Stomach (tissue), 9 donors: ENCODE data around the gene ITGA6. TPM values are rescaled to one million over a fixed set of nuclear protein-coding genes. Genes with fewer than 3 reads are reported as not detected.

Experiments
- DNase-seq, 2 donors: peaks; one replicate each; pipeline versions ENCODE4 v3.0.0 to v3.0.0-alpha.2; 2013 to 2019
- H3K27ac ChIP-seq, 5 donors: fragments of 200-600 bp in 4 of 5; sonication (generic) in 4 of 5; one replicate each; pipeline ENCODE4 v1.5.1; 2013 to 2019; ENCODE audit warnings: mild to moderate bottlenecking in 1 of 5, moderate library complexity in 1 of 5
- H3K27me3 ChIP-seq, 3 donors: fragments of 200-600 bp; sonication (generic); one replicate each; pipeline ENCODE4 v1.5.1; 2017 to 2019; ENCODE audit warnings: mixed run types in 1 of 3
- H3K36me3 ChIP-seq, 4 donors: fragments of 200-600 bp; sonication (generic); 1 replicate in 3 of 4; 2 replicates in 1 of 4; pipeline ENCODE4 v1.5.1; 2016 to 2019
- H3K4me1 ChIP-seq, 4 donors: fragments of 200-600 bp; sonication (generic); one replicate each; pipeline ENCODE4 v1.5.1; 2016 to 2019
- H3K4me3 ChIP-seq, 4 donors: fragments of 200-600 bp; sonication (generic) in 3 of 4; one replicate each; pipeline ENCODE4 v1.5.1; 2016 to 2019; ENCODE audit warnings: mild to moderate bottlenecking in 1 of 4
- H3K9me3 ChIP-seq, 4 donors: fragments of 200-600 bp; sonication (generic); one replicate each; pipeline ENCODE4 v1.5.1; 2016 to 2019
- EP300 ChIP-seq: sonication (generic); formaldehyde crosslinking; IDR thresholded peaks from one replicate; pipeline ENCODE4 v1.6.1; 2017; ENCODE audit warnings: antibody characterized with exemption
- POLR2A ChIP-seq, 4 donors: fragments of 450-650 bp; IDR thresholded peaks; one replicate each; pipeline ENCODE4 v1.6.1; 2016; ENCODE audit warnings: antibody characterized with exemption in 4 of 4, control low read depth in 2 of 4, mild to moderate bottlenecking in 1 of 4, moderate library complexity in 1 of 4
- POLR2AphosphoS5 ChIP-seq, 3 donors: sonication (generic); formaldehyde crosslinking; IDR thresholded peaks; one replicate each; pipeline ENCODE4 v1.6.1; 2016; ENCODE audit warnings: antibody characterized with exemption in 3 of 3
- WGBS, 5 donors: extraction: QIAGEN DNeasy Blood & Tissue Kit in 3 of 5; methylation state at CpG; one replicate each; pipeline versions ENCODE4 v1.1.5 to v1.1.7; 2013 to 2018; 5-methylcytosine and 5-hydroxymethylcytosine counted together
- intact Hi-C: fragments of 100-400 bp; cut with DNase I; formaldehyde crosslinking; loops from one replicate; pipeline ENCODE4 v1.15.1; 2023; ENCODE audit warnings: low total_unique reads
- polyA plus RNA-seq, 3 donors: library from polyadenylated mRNA; stranded (reverse); fragments of 200-250 nt; gene quantifications; one replicate each; pipeline ENCODE4 v1.2.3, GENCODE V29; 2013
- total RNA-seq, 5 donors: library from RNA; depleted of rRNA; stranded (reverse); fragments of >200 nt; gene quantifications; one replicate each; pipeline versions ENCODE4 v1.1.0 to v1.2.3, GENCODE V29; 2014 to 2016
- TF ChIP-seq, protein P1 (sequence below), 7 experiments: fragments of 450-650 bp in 4 of 7; fragments of 200-600 bp in 3 of 7; sonication (generic) in 3 of 7; IDR thresholded peaks; one replicate each; pipeline ENCODE4 v1.5.1; 2016 to 2019; ENCODE audit warnings: antibody characterized with exemption in 7 of 7, control low read depth in 2 of 7, mild to moderate bottlenecking in 1 of 7
- donor health status: healthy with polysubstance abuse.
- donor health status: Bipolar disorder and iron deficiency.
- donor health status: healthy.

The ITGA6 gene
- total and polyA plus RNA-seq, 8 donors, result 10.7 to 391 (median 55.4) TPM

GRCh38 chr2:172397148-172397834, 30.1 kb upstream of the ITGA6 start:
- TF ChIP-seq, protein P1, sequence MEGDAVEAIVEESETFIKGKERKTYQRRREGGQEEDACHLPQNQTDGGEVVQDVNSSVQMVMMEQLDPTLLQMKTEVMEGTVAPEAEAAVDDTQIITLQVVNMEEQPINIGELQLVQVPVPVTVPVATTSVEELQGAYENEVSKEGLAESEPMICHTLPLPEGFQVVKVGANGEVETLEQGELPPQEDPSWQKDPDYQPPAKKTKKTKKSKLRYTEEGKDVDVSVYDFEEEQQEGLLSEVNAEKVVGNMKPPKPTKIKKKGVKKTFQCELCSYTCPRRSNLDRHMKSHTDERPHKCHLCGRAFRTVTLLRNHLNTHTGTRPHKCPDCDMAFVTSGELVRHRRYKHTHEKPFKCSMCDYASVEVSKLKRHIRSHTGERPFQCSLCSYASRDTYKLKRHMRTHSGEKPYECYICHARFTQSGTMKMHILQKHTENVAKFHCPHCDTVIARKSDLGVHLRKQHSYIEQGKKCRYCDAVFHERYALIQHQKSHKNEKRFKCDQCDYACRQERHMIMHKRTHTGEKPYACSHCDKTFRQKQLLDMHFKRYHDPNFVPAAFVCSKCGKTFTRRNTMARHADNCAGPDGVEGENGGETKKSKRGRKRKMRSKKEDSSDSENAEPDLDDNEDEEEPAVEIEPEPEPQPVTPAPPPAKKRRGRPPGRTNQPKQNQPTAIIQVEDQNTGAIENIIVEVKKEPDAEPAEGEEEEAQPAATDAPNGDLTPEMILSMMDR (IDR thresholded peaks at IDR 0.05), result no peak
- TF ChIP-seq POLR2AphosphoS5 (IDR thresholded peaks at IDR 0.05), result no peak
- TF ChIP-seq POLR2A (IDR thresholded peaks at IDR 0.05), result no peak
- no peaks in the 10 kb centered on the region for H3K27me3 ChIP-seq
- no peak overlapping the region for H3K4me3 ChIP-seq
- H3K36me3 ChIP-seq, result no peaks in the 10 kb centered on the region
- H3K4me1 ChIP-seq, result peaks cover 0 to 8% (median 2%) of the 10 kb centered on the region in 4 donors
- no peaks in the 10 kb centered on the region for H3K9me3 ChIP-seq
- H3K27ac ChIP-seq, result peak overlapping the region in 1 of 5 donors; percentile 26
- no peak for DNase-seq
- 63 to 97% (median 72%) methylated on average over 4 to 6 of the region's 6 CpGs for WGBS, 5 donors
- intact Hi-C loops, result no loop called here

GRCh38 chr2:172398440-172398839, 28.9 kb upstream of the ITGA6 start:
- H3K4me3 ChIP-seq, result no peak overlapping the region
- H3K27me3 ChIP-seq, result no peaks in the 10 kb centered on the region
- intact Hi-C loops, result no loop called here
- peak in 1 of 2 donors; percentile 34 for DNase-seq
- no peaks in the 10 kb centered on the region for H3K9me3 ChIP-seq
- peaks cover 0 to 8% (median 2%) of the 10 kb centered on the region in 4 donors for H3K4me1 ChIP-seq
- 11 to 45% (median 31%) methylated on average over 2 of the region's 2 CpGs for WGBS, 5 donors
- H3K36me3 ChIP-seq, result no peaks in the 10 kb centered on the region
- no peak overlapping the region for H3K27ac ChIP-seq
- TF ChIP-seq, protein P1 (IDR thresholded peaks at IDR 0.05), result peak in 1 of 7 experiments; percentile 5
- no peak for TF ChIP-seq POLR2AphosphoS5 (IDR thresholded peaks at IDR 0.05)

DNA sequence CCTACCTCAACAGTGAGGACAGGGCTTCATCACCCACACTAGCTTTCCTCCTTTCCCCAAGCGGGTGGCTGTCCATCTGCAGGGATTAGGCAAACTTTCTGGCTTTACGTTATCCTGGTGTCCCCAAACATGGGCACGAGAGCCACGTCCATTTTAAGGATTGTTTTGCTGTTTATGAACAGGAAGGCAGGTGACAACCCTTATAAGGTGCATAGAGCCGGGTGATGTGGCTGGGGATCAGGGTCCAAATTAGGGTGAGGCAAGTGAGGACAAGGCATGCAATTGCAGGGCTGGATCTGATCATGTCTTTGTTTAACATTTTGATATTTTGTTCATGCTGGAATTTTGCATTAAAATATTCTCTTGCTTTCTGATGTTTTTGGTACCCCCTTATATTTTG, 27.6 kb upstream of the ITGA6 start:
- H3K4me1 ChIP-seq, result peaks cover 0 to 5% (median 0%) of the 10 kb centered on the region in 4 donors
- intact Hi-C loops, result no loop called here
- TF ChIP-seq, protein P1 (IDR thresholded peaks at IDR 0.05), result no peak
- no peak for TF ChIP-seq POLR2A (IDR thresholded peaks at IDR 0.05)
- no peak for TF ChIP-seq EP300
- no peaks in the 10 kb centered on the region for H3K36me3 ChIP-seq
- H3K4me3 ChIP-seq, result no peak overlapping the region
- no peaks in the 10 kb centered on the region for H3K9me3 ChIP-seq
- no peaks in the 10 kb centered on the region for H3K27me3 ChIP-seq
- WGBS, 5 donors, result 92 to 98% (median 93%) methylated on average over 5 of the region's 5 CpGs
- no peak for DNase-seq
- H3K27ac ChIP-seq, result no peak overlapping the region

GRCh38 chr2:172402198-172402597, 25.2 kb upstream of the ITGA6 start:
- DNase-seq, result no peak
- WGBS, 5 donors, result 67 to 100% (median 82%) methylated on average over 1 of the region's 1 CpG
- Histone ChIP-seq H3K27me3 (no peaks in the 10 kb centered on the region), H3K27ac (no peak overlapping the region), H3K4me3 (no peak overlapping the region), H3K36me3 (no peaks in the 10 kb centered on the region), H3K4me1 (peaks cover 0 to 8% (median 0%) of the 10 kb centered on the region in 4 donors), H3K9me3 (no peaks in the 10 kb centered on the region)
- intact Hi-C loops, result no loop called here
- TF ChIP-seq, protein P1 (IDR thresholded peaks at IDR 0.05), result no peak
- TF ChIP-seq EP300, result no peak
- TF ChIP-seq POLR2A (IDR thresholded peaks at IDR 0.05), result no peak
- no peak for TF ChIP-seq POLR2AphosphoS5 (IDR thresholded peaks at IDR 0.05)
